Fibroblast of skin of scalp (primary cell): ENCODE results near the gene MAPKAPK3.

Experiments
- DNase-seq: peaks from one replicate; pipeline ENCODE4 v3.0.0-alpha.2; 2013

MAPKAPK3 gene

DNA sequence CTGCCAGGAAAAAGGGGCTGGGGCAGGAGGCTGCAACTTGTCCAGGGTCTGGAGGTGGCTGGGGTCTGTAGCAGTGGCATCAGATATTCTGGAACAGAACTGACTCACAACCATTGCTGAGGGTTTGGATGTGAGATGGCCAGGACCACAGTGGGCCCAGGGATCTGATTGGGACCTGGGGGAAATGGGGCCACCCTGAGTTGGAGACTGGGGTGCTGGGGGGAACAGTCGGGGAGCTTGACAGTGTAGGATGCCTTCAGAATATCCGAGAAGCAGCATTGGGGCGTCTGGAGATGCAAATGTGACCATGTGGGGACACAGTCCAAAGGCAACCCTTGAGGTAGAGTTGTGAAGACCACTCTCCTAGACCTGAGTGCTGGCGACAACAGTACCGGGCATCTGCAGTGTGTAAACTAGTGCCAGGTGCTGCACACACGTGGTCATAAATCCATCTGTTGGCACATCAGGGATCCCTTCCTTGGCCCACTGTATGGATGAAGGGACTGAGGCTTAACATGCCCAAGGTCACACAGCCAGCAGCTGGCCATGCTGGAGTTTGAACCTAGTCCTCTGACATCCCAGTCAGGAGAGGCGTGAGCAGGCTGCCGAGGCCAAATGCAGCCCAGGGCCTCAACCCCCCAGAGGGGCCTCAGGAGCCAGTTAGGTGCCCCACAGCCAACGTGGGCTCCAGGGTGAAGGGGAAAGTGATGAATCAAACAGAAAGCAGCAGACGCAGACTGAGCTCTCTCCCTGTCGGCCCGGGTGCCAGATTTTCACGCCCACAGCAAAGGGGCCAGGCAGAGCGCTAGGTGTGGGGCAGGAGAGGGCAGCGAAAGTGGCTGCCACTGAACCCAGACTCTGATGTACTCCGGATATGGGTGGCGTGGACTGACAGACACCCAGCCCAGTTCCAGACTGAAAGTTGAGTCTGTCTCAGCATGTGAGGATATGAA lies 28.9 kb upstream of the MAPKAPK3 start:
- no peak for DNase-seq

DNA sequence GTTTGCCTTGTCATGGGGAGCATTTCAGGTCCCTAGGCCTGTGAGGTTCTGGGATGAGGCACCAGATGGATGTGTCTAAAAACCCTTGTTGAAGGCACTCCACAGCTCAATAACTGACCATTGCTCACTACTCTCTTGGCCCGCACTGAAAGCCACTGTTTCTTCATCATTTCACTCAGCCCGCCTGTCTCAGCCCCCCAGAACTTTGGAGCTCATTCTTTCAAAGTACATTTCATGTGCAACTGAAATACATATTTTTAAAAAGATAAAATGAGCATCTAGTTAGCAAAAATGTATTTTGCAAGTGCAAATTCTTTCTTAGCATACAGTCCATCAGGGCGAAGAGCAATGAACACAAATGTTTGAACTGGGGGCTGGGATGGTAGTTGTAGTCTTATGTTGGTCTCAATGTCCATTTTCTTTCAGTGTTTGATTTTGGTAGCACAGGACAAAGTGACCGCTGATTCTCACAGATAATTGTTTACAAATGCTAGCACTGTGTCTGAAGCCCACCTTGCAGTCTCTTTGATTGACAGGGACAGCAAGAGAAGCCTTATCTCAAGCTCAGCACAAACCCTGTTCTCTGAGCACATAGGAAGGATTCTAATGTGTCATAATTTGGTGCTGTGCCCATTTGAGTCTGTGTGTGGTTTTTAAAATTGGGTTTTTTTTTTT lies 28.1 kb upstream of the MAPKAPK3 start:
- peak; percentile 31 for DNase-seq

DNA sequence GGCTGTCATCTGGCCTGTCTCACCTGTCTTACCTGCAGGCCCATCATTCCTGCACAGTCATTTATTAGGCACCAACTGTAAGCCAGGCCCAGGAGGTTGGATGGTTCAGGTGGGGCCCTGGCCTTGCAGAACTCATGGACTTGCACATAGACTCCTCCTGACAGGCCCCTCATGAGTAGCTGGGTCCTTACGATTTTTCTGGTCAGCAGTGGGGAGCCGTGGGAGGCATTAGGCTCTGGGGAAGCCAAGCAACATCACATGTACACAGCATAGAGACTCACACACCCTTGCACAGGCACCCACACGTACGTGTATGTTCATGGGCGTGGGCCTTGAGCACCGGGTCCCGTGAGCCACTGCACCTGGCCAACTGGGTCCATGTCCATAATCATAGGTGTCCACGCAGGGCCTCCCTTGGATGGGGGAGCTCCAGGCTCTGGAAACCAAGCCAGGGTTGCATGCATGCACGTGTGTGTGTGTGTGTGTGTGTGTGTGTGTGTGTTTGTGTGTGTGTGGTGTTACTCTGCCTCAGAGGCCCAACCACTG lies 25.7 kb upstream of the MAPKAPK3 start:
- no peak for DNase-seq

DNA sequence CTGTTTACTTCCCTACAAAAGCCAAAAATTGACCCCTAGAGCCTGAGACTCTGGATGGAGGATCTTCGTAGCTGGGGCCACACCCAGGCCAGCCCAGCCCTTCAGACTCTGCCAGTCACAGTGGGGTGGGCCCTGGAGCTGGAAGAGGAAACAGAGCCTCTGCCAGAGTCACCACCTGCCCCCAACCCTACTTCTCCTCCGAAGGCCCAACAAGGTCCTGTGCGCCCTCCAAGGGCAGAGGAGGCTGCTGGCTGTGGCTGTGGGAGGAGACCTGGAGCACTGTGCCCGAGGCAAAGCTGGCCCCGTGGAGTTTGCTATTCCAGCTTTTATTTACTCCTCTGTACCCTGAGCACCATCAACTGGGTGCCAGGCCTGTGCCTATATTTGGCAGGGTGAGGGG lies 24.4 kb upstream of the MAPKAPK3 start:
- no peak for DNase-seq

DNA sequence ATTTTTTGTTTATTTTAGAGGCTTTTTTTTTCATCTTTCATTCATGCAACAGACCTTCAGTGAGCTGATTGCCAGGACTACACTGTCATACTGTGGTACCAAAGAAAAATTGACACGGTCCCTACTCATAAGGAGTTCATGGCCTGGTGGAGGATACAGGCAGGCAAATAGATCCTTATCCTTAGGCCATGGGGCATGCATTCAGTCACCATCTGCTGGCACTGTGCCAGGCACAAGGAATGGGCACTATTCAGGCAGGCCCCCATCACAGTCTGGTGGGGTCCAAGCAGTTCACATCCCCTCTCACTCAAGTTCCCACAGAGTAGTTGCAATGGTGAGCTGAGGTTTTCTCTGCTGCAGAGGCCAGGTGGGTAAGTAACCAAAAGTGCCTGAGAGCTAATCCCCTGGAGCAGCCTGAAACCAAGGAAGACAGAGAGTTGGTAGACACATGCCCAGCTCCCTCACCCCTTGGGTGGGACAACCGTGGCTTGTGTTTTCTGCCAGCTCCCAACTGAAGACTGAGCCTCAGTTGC lies 22.6 kb upstream of the MAPKAPK3 start:
- DNase-seq = no peak

DNA sequence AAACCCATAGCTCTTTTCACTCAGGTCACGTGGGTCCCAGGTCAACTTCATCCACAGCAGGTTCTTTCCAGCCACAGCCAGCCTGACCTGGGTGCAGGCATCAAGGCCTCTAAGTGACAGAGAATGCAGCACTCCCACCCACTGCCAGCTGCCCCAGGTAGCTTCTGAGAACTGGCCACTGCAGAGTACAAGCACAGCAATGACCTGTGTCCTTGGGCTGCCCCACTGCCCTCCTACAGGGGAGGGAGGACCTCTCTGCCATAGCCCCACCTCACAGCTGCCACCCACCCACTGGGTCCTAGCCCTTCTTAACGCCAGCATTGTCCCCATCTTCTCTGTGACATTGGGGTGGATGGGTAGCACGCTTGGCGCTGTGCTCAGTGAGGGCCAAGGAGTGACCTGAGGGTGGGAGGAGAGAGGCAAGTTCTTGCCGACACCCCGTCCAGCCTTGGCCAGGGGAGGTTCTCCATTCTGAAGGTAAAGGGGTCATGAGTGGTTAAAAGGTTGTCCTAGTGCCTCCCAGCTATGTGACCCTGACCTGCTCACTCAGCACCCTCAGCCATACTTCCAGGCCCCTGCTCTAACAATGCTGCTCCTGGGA lies 17.7 kb upstream of the MAPKAPK3 start:
- DNase-seq = no peak

DNA sequence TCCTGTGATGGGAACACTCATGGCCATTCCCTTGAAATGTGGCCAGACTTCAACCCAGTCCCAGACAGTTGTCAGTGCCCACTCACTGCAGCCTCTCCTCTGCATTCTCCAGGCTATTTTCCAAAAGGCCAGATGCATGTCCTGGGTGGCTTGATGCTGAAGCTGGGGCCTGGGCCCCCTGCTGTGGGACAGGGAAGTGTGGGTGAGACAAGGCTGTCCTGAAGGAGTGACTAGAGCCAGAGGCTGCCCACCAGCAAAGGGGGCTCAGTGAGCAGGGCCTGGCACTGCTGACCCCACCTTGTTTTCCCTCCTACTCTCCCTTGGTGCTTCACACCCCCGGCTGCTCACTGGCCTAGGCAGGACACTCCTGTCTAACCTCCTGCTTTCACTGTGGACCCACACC lies 17.2 kb upstream of the MAPKAPK3 start:
- DNase-seq = no peak

DNA sequence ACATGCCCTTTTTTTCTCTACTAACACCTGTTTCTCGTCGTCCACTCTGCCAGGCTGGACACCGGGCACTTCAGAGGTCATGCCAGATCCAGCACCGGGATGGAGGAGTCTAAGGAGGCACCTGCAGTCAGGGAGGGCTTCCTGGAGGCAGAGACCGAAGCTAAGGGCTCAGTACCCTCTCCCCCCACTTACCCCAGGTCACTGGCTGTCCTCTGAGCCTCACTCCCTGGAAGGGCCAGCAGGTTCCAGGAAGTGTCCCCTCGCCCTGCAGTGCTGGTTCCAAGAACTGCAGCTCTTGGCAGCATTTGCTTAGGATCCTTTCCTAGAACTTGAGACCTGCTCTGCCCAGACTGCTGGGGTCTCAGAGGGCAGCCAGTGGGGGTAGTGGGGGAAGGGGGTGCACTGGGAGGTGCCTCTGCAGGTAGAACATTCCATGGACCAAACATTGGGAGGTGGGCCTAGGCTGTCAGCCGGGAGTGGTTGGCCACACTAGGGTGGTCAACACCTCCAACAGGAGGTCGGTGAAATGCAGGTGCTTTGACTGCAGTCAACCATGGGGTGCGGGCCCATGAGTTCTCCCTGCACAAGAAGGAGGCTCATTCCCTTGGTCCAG lies 16.7 kb upstream of the MAPKAPK3 start:
- DNase-seq = no peak

DNA sequence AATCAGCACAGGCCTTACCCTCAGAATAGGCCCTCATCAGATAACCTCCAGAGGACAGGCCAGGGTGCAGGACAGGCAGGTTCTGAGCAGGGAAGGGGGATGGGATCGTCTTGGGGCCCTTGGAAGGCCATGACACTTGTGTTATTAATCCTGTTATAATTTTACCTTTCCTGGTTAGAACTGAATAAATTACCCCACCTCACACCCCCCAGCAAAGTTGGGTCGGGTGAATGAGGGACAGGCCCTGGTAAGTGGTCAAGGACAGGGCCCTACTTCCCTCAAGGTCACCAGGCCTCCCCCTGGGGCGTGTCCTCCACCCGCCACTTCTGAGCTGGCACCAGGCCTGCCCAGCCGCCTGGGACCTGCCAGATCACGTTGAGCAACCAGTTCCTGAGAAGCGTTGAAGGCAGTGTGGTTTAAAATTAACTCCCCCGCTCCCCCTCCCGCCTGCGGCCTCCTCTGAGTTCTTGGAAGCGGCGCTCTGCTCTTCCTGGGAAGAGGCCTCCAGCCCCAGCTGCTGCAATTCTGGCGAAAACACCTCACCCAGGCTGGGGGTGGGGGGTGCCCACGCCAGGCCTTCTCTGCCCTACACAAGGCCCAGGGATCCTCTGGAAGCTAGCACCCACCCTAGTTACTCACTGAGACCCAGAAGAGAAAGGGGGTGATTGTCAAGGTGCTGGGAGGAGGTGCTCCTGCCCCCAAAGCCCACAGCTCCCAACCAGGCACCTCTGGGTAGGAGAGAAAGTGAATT lies 15.9 kb upstream of the MAPKAPK3 start:
- peak; percentile 97 for DNase-seq

DNA sequence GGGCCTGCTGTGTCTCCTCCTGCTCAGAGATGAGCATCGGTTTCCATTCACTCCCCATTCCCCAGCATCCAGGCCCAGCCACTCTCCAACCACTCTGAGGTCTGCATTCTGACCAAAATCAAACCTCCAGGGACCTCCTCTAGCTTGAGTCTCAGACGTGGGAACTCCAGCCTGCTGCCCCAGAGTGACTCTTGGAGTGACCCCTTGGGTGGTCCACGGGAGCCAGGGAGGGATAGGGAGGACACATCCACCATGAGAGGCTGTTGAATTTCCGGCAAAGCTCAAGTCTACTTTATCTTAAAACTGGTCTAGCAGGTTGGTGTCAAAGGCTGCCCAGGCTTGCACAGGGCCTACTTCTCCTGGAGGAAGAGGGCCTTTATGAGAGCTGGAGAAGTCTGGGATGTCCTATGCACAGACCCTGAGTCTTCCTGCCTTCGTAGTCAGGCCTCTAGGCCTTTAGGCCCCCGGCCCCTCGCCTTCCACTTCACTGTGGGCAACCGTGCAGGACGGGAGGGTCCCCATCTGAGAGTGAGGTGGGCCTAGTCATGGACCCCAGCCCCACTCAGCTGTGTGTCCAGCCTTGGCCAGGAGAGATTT lies 14.3 kb upstream of the MAPKAPK3 start:
- peak; percentile 42 for DNase-seq

DNA sequence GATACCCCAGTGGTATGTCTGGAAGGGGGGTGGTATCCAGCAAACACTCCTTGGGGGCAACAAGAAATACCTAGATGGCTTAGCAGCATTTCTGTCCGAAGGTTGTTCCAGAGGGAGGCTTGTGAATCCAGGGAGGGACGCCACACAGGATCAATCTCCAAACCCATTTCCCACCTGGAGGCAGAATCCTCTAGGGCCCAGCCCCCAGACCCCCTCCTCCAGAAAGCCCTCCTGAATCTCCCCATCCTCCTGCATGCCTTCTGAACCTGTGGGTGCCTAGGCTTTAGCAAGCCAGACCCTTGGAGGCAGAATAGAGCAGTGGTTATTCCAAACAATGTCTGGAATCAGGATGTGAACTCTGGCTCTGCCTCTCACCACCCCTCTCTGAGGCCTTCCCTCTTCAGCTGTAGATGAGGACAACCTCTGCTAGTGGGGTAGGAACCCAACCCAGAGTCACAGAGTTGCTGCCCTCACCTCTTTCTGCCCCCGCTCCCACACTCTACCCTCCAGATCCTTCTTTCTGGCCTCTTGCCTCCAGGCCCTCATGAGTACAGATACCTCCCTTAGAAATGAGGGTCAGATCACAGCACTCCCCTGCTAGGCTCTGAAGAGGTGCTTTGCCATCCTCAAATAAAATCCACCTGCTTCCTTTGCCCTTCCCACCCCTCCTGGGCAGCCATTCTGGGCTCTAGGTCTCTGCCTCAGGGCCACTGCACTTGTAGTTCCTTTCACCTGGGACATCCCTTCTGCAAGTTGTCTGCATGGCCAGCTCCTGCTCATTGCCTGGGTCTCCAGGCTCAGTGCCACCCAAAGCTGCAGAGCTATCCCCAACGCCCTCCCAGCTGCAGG lies 13.5 kb upstream of the MAPKAPK3 start:
- DNase-seq = no peak

DNA sequence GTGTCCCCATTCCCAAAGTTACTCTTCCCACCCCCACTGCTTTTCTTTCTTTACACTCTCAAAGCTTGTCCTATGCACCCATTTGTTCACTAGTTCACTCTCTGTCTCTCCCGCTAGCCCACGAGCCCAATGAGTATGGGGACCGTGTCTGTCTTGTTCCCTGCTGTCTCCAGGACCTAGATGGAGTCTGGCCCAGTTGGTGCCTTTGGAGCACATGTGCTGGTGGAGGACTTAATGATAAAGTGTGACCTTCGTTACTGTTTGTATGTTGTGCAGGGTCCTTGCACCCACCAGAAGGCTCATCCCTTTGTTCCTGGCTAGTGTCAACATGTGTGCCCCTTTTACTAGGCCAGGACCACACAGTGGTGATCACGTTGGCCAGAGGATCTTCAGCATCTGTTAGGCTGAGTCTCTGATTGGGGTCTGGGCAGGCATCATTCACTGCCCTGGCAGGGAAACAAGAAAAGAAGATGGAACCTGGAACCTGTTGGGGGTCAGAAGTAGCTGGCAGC lies 12.8 kb upstream of the MAPKAPK3 start:
- DNase-seq = no peak

DNA sequence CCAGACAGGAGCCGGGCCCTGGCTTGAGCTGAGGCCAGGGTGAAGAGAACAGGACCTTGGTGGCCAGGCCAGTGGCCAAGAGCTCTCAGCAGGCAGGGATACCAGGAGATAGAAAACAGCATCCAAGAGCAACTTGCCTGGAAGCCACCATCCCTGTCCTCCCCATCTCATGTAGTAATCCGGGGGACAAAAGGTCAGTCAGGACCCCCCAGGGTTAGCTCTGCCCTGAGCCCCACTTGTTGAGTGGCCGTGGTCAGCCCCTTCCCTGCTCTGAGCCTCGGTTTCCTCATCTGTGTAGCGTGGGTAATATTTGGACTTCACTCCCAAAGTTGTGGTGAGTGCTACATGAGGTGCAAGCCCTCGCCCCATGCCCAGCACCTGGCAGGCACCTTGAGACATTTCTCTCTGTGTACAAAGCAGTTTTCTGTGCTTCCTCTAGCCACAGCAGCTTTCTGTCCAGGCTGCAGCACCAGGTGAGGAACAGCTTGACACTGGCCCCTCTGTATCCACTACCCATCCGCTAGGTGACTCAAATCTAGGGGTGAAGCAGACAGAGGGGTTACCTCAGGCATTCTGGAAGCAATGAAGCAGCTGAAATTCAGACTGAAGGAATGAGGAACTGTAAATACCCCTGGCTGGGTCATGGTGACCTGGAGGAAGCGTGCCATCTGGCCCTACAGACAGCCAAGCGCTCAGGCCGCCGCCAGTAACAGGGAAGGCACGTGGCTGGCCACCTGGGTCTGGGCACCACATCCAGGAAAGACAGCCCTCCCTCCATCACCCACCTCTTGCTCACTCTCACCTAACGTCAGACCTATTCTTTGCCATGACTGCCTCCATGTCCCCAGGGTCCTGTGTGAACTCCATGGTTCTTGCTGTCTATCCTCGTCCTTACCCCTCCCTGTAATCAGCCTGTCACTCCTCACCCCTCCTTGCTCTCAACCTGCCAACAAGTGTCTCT lies 12.0 kb upstream of the MAPKAPK3 start:
- no peak for DNase-seq

DNA sequence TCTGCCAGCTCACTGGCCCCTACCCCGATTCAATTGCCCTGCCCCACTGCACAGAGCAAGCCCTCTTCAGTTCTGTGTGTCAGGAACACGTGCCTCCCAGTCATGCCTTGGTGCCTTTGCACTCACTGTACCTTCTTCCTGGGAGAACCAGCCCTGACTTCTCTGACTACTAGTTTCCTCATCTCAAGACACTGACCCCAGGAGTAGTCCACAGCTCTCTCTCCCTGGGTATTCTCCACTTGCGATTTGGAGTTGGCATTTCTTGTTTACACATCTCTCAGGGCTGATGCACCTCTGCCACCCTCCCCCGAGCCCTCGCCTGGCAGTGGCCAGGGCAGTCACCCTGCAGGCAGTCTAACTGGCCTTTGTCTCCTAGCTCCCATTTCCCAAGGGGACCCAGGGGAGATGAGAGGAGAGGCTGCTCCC lies 11.0 kb upstream of the MAPKAPK3 start:
- no peak for DNase-seq

DNA sequence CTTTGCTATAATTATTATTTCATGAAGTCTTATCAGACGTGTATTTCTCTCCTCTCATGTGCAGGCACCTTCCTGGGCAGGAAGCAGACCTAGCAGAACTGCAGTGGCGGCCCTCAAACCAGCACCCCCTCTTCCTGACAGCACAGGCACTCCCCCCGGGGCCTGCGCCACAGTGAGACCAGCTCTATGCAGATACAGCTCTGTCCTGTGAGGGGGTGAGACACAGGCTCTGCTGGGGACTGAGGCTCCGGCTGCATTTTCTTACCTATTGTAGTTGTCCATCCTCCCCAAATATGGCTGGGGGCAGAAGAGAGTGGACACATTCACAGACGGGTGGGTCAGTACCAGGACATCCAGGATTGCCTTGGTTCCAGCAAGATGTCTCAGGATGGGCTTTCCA lies 10.4 kb upstream of the MAPKAPK3 start:
- no peak for DNase-seq

DNA sequence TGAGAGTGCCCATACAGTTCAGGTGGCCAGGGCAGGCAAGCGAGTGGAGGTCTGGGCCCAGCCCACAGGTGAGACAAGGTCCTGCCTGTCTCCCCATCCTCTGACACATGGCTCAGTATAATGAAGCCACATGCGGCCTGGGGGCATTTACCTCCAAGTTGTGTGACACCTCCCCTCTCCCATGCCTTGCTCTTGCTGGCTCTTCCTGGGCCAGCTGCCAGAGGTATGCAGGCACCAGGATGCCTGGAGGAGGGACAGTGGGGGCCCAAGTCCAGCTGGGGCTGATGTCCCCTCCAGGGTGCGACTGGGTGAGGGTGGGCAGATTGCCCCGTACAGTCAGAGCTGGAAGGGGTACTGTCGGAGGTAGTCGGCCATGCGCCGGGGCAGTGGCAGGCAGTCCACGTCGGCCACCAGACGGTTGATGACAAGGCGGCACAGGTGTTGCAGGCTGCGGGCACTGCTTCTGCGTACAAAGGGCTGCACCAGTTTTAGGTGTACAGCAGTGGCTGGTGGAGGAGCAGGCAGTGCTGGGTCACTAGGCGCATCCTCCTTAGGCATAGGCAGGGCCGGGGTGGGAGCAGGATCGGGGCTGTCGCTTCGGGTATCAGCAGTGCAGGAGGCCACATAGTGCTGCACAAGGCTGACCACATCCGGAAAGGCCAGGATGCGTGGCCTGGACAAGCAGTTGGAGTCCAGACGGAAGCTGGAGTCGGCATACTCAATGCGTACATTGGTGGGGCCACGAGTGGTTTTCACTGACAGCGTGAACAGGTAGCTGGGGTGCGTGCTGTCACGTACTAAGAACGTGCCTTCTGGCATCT lies 9.5 kb upstream of the MAPKAPK3 start:
- DNase-seq = no peak

DNA sequence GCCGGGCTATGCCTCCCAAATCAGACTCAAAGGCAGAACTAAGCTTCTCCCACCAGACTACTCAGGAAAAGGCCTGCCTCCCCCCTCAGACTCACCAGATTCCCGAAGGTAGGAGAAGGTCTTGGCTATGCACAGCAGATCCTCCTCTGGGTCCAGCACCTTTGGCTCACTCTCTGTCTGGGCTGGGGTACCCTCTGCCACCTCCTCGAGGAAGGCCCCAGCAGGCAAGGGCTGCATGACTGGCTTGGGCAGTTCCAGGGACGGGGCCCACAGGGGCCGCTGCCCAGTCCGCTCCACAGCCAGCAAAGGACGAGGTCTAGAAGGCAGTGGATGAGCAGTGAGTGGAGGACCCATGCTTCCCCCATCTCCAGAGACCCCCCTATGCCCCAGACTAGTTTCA lies 8.7 kb upstream of the MAPKAPK3 start:
- DNase-seq = no peak
